ENCODE results near the gene UBAP2L. TPM values are rescaled to one million over a fixed set of nuclear protein-coding genes. Genes with fewer than 3 reads are reported as not detected.

UBAP2L gene
- total RNA-seq, 1 experiment from 2014 or later, result 265 TPM

DNA sequence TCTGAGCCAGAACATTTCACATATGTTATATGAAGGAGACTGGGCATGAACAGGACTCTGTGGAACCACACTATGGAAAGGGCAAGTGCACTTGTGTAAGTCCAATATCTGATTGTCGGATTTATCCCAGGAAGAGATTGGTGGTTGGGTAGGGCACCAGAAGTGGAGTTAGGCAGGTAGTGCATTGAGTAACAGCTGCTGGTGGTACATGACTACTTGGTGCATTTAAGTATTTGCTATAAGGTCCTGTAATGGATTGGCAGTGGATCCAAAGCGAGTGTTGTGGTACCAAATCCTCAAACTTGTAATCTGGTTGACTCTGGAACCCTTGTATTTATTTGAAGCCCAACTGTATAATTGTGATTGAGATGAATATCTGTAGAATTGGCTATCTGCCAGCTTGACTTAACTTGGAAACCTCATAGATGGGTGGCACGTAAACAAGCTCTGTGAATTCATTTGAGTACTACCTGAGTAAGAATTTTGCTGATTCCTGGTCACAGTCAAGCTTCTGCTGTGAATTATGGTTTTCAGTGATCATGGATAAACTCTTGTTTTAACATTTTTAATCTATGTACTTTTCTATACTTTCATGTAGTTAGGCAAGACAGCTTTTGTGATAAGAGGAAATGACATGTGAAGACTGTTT, 21.1 kb downstream of the UBAP2L start:
- no peak overlapping the region for H2BK20ac ChIP-seq (ENCODE audit: low read depth, low read length, poor library complexity, severe bottlenecking)
- no peak overlapping the region for H3K4me2 ChIP-seq (ENCODE audit: insufficient read depth, insufficient read length, low read length)
- peaks cover 3% of the 10 kb centered on the region for H3K79me1 ChIP-seq (ENCODE audit: insufficient read depth, low read depth, low read length, poor library complexity, severe bottlenecking)
- H2BK12ac ChIP-seq (ENCODE audit: insufficient read length, low read depth, low read length), result no peak overlapping the region
- no peak overlapping the region for H3K56ac ChIP-seq (ENCODE audit: insufficient read length, low read depth, low read length)
- no peak overlapping the region for H4K5ac ChIP-seq (ENCODE audit: insufficient read length, low read depth, low read length)
- WGBS (ENCODE audit: extremely low coverage, insufficient read length, low lambda C conversion rate), result no CpG with 5 or more reads among the region's 3 CpGs
- H3K27me3 Mint-ChIP-seq (ENCODE audit: low read depth), result no peaks in the 10 kb centered on the region
- H3K27ac Mint-ChIP-seq, result no peak overlapping the region
- no peak overlapping the region for H3K18ac ChIP-seq (ENCODE audit: insufficient read length, low read depth, low read length)
- no peaks in the 10 kb centered on the region for H3K9me3 ChIP-seq (ENCODE audit: control insufficient read depth, low read depth, low read length)
- H3K23ac ChIP-seq (ENCODE audit: insufficient read length, low read depth, low read length), result no peak overlapping the region
- no peak overlapping the region for H2BK15ac ChIP-seq (ENCODE audit: low read depth, low read length)
- no peak overlapping the region for H4K8ac ChIP-seq (replicated peaks; ENCODE audit: insufficient read length, low read depth, low read length)
- no peaks in the 10 kb centered on the region for H3K9me3 Mint-ChIP-seq
- no peak overlapping the region for H3K27ac ChIP-seq (ENCODE audit: insufficient read length, low read depth, low read length)
- H3K4ac ChIP-seq (ENCODE audit: low read depth, low read length), result no peak overlapping the region
- H3K9ac ChIP-seq (ENCODE audit: extremely low read depth, insufficient read length, low read length), result no peak overlapping the region
- no peaks in the 10 kb centered on the region; the same call in 1 of the 2 replicates for H3K4me1 ChIP-seq (ENCODE audit: insufficient read depth, low read length)
- DNase-seq, result no peak
- no peak overlapping the region for H2BK5ac ChIP-seq (ENCODE audit: insufficient read length, low read length)
- H2AFZ ChIP-seq (ENCODE audit: low read length), result no peak overlapping the region
- H3K79me2 ChIP-seq (ENCODE audit: insufficient read depth, low read length), result peaks cover 5% of the 10 kb centered on the region; the same call in 1 of the 2 replicates
- no peak overlapping the region for H2BK120ac ChIP-seq (ENCODE audit: low read depth, low read length, poor library complexity, severe bottlenecking)
- no peak overlapping the region for H2AK5ac ChIP-seq (ENCODE audit: insufficient read length, low read length)
- H3K23me2 ChIP-seq (ENCODE audit: insufficient read length, low read depth, low read length, poor library complexity, severe bottlenecking), result no peaks in the 10 kb centered on the region
- H3K4me3 Mint-ChIP-seq, result no peak overlapping the region
- H3K14ac ChIP-seq (ENCODE audit: insufficient read depth, low read length), result no peak overlapping the region
- TF ChIP-seq CTCF (conservative IDR thresholded peaks at IDR 0.05), result no peak
- H3K27me3 ChIP-seq (ENCODE audit: insufficient read depth, low read length), result no peaks in the 10 kb centered on the region
- H4K20me1 ChIP-seq (ENCODE audit: control insufficient read depth, insufficient read depth, insufficient read length), result peaks cover 2% of the 10 kb centered on the region
- no peaks in the 10 kb centered on the region for H3K4me1 Mint-ChIP-seq
- H4K91ac ChIP-seq (ENCODE audit: insufficient read length, low read depth, low read length), result no peak overlapping the region
- no peak overlapping the region for H3T11ph ChIP-seq (ENCODE audit: low read length)
- peaks cover 56 to 93% (median 91%) of the 10 kb centered on the region in 3 experiments; a peak in 6 of 7 replicates for H3K36me3 Mint-ChIP-seq (ENCODE audit: insufficient read depth in 1 of 3, low read depth in 3 of 3)

Measured in H9 (cell line).